HG03575 (cell line): ENCODE measurements around the gene CDH23.

Experiments used
- ATAC-seq: cut with Tn5 transposase; IDR thresholded peaks from one replicate; pipeline ENCODE4 v1.9.1; 2021; ENCODE audit not compliant: unreplicated experiment, insufficient number of reproducible peaks, low FRiP score; ENCODE audit errors: extremely low read depth

Gene CDH23

GRCh38 chr10:71741029-71741428 is 344.3 kb downstream of the CDH23 start:
- no peak for ATAC-seq

GRCh38 chr10:71741671-71742070 is 345.0 kb downstream of the CDH23 start:
- ATAC-seq = no peak

- no peak for ATAC-seq
These were observed 345.8 kb downstream of the CDH23 start for GRCh38 chr10:71742301-71743088.

GRCh38 chr10:71743089-71743838 is 346.5 kb downstream of the CDH23 start:
- no peak for ATAC-seq

GRCh38 chr10:71743866-71744265 is 347.1 kb downstream of the CDH23 start:
- ATAC-seq = no peak

GRCh38 chr10:71744897-71745663 is 348.4 kb downstream of the CDH23 start:
- ATAC-seq = no peak

- ATAC-seq = no peak
These were observed 349.0 kb downstream of the CDH23 start for GRCh38 chr10:71745664-71746250.

- ATAC-seq = no peak
These were observed 349.8 kb downstream of the CDH23 start for GRCh38 chr10:71746344-71747037.

- no peak for ATAC-seq
These were observed 350.4 kb downstream of the CDH23 start for GRCh38 chr10:71747039-71747531.

GRCh38 chr10:71747551-71748523 is 351.1 kb downstream of the CDH23 start:
- ATAC-seq = no peak

- no peak for ATAC-seq
These were observed 352.0 kb downstream of the CDH23 start for GRCh38 chr10:71748671-71749191.

GRCh38 chr10:71749396-71749795 is 352.7 kb downstream of the CDH23 start:
- ATAC-seq = no peak

GRCh38 chr10:71750124-71750841 is 353.6 kb downstream of the CDH23 start:
- ATAC-seq = no peak

- no peak for ATAC-seq
These were observed 354.3 kb downstream of the CDH23 start for GRCh38 chr10:71750986-71751385.

GRCh38 chr10:71751515-71752224 is 354.9 kb downstream of the CDH23 start:
- no peak for ATAC-seq

- no peak for ATAC-seq
These were observed 355.8 kb downstream of the CDH23 start for GRCh38 chr10:71752391-71753090.
